Cerebellar nuclear complex (tissue), 1 donor: ENCODE measurements around the gene CSMD2.

ENCODE experiments used
- DNase-seq, 2 experiments: peaks; one replicate each; lab custom pipeline; 2025; lab: John Stamatoyannopoulos, UW

The CSMD2 gene

GRCh38 chr1:33962061-33962460, 203.0 kb downstream of the CSMD2 start:
- no peak for DNase-seq

- DNase-seq: no peak
Measured at GRCh38 chr1:33960188-33960895, 204.7 kb downstream of the CSMD2 start.

GRCh38 chr1:33957854-33958253, 207.2 kb downstream of the CSMD2 start:
- no peak for DNase-seq

GRCh38 chr1:33955096-33955495, 209.9 kb downstream of the CSMD2 start:
- DNase-seq: no peak

GRCh38 chr1:33949570-33949969, 215.5 kb downstream of the CSMD2 start:
- no peak for DNase-seq

GRCh38 chr1:33948291-33948690, 216.7 kb downstream of the CSMD2 start:
- DNase-seq: no peak

GRCh38 chr1:33946836-33947235, 218.2 kb downstream of the CSMD2 start:
- no peak for DNase-seq

- DNase-seq: no peak
Measured at GRCh38 chr1:33944846-33945245, 220.2 kb downstream of the CSMD2 start.

- DNase-seq: no peak
Measured at GRCh38 chr1:33943978-33944377, 221.1 kb downstream of the CSMD2 start.

GRCh38 chr1:33932871-33933270, 232.2 kb downstream of the CSMD2 start:
- no peak for DNase-seq

GRCh38 chr1:33931111-33931475, 233.9 kb downstream of the CSMD2 start:
- DNase-seq: no peak

GRCh38 chr1:33930346-33931110, 234.5 kb downstream of the CSMD2 start:
- no peak for DNase-seq

- no peak for DNase-seq
Measured at GRCh38 chr1:33928251-33928650, 236.8 kb downstream of the CSMD2 start.

- no peak for DNase-seq
Measured at GRCh38 chr1:33927721-33928120, 237.3 kb downstream of the CSMD2 start.

- DNase-seq: no peak
Measured at GRCh38 chr1:33925586-33925985, 239.4 kb downstream of the CSMD2 start.

GRCh38 chr1:33921281-33921680, 243.7 kb downstream of the CSMD2 start:
- DNase-seq: no peak

GRCh38 chr1:33918368-33918767, 246.7 kb downstream of the CSMD2 start:
- DNase-seq: no peak

- no peak for DNase-seq
Measured at GRCh38 chr1:33916786-33917185, 248.2 kb downstream of the CSMD2 start.

GRCh38 chr1:33914531-33914930, 250.5 kb downstream of the CSMD2 start:
- no peak for DNase-seq

GRCh38 chr1:33908324-33908956, 256.6 kb downstream of the CSMD2 start:
- DNase-seq: no peak

- no peak for DNase-seq
Measured at GRCh38 chr1:33906156-33906555, 258.9 kb downstream of the CSMD2 start.

GRCh38 chr1:33905241-33905640, 259.8 kb downstream of the CSMD2 start:
- no peak for DNase-seq

GRCh38 chr1:33903210-33903589, 261.8 kb downstream of the CSMD2 start:
- DNase-seq: no peak
